Measurements from ENCODE around the gene GSAP. TPM values are rescaled to one million over a fixed set of nuclear protein-coding genes. Genes with fewer than 3 reads are reported as not detected.

GSAP gene, protein sequence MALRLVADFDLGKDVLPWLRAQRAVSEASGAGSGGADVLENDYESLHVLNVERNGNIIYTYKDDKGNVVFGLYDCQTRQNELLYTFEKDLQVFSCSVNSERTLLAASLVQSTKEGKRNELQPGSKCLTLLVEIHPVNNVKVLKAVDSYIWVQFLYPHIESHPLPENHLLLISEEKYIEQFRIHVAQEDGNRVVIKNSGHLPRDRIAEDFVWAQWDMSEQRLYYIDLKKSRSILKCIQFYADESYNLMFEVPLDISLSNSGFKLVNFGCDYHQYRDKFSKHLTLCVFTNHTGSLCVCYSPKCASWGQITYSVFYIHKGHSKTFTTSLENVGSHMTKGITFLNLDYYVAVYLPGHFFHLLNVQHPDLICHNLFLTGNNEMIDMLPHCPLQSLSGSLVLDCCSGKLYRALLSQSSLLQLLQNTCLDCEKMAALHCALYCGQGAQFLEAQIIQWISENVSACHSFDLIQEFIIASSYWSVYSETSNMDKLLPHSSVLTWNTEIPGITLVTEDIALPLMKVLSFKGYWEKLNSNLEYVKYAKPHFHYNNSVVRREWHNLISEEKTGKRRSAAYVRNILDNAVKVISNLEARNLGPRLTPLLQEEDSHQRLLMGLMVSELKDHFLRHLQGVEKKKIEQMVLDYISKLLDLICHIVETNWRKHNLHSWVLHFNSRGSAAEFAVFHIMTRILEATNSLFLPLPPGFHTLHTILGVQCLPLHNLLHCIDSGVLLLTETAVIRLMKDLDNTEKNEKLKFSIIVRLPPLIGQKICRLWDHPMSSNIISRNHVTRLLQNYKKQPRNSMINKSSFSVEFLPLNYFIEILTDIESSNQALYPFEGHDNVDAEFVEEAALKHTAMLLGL
- total RNA-seq, result 4.0 and 7.0 TPM in 2 replicates

DNA sequence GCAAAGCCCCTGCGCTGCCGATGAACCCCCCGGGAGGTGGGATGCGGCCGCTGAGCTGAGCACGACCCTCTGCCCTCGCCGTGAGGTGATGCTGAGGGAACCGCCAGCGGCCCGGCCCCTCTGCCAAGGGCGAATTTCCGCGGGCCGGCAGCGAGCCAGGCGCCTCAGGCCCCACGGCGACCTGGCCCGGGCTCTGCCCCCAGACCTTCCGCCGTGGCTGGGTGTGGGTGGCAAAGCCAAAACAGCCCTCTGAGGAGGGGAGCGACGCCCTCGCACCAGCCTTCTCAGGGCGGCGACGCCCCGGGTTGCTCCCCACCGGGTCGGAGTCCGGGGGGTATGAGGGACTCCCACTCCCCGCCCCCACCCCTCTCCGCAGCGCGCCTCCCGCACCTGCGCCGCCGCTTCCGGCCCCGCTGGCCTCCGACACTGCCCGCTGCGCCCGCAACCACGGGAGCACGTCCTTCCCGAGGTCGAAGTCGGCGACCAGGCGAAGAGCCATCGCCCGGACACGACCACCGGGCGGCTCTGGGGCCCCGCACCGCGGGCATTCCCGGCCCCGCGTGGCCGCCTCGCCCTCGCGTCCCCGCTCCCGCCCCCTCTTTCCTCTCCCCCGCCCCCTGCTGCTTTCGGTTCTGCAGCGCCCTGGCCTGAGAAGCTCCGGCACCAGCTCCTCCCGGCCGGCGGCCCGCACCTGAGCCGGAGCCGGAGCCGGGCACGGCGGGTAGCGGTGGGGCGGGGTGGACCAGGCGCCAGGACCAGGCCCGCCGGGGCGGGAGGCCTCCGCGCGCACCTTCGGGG is at the start of gene GSAP:
Gene GSAP (minus strand): TSS at position 527 of the 798 bp plus-strand sequence. CDS start 28 bp downstream, at position 499.

Other genes starting within 250 kb of the GSAP start
- gene FGL2, start 216.5 kb downstream of the GSAP start, total RNA-seq, result 0.16 and 0.38 TPM in 2 replicates
- gene PTPN12, start 120.9 kb upstream of the GSAP start, total RNA-seq, result 37.7 and 82.3 TPM in 2 replicates

All from bladder microvascular endothelial cell (primary cell).